BE2C (cell line): ENCODE data around the gene SLC4A7.

ENCODE experiments used
- DNase-seq: peaks from one replicate; pipeline ENCODE4 v3.0.0-alpha.2; 2020
- H3K27me3 ChIP-seq: fragments of 250-450 bp; sonication (Bioruptor Pico); 2 replicates; pipeline ENCODE4 v1.5.1; 2020; ENCODE audit warnings: mild to moderate bottlenecking
- H3K36me3 ChIP-seq: fragments of 250-450 bp; sonication (Bioruptor Pico); 2 replicates; pipeline ENCODE4 v1.5.1; 2020; ENCODE audit warnings: mild to moderate bottlenecking
- H3K4me1 ChIP-seq: fragments of 250-450 bp; sonication (Bioruptor Pico); 2 replicates; pipeline ENCODE4 v1.5.1; 2020
- H3K4me3 ChIP-seq: 2 replicates; pipeline ENCODE4 v1.5.1; 2011; ENCODE audit warnings: low read depth, low read length
- H3K9me3 ChIP-seq: fragments of 250-450 bp; sonication (Bioruptor Pico); 2 replicates; pipeline ENCODE4 v1.5.1; 2020
- CTCF ChIP-seq: IDR thresholded peaks from 2 replicates; pipeline ENCODE4 v1.5.1; 2012; ENCODE audit warnings: mild to moderate bottlenecking, low read depth, low read length

Gene SLC4A7

GRCh38 chr3:27345959-27346865 is 138.0 kb downstream of the SLC4A7 start:
- TF ChIP-seq CTCF, result no peak
- H3K9me3 ChIP-seq, result no peaks in the 10 kb centered on the region
- H3K4me3 ChIP-seq, result no peak overlapping the region
- H3K4me1 ChIP-seq, result no peaks in the 10 kb centered on the region
- H3K36me3 ChIP-seq, result no peaks in the 10 kb centered on the region
- H3K27me3 ChIP-seq, result no peaks in the 10 kb centered on the region
- DNase-seq, result no peak

GRCh38 chr3:27345493-27345892 is 138.7 kb downstream of the SLC4A7 start:
- Histone ChIP-seq H3K4me1 (no peaks in the 10 kb centered on the region), H3K4me3 (no peak overlapping the region), H3K9me3 (no peaks in the 10 kb centered on the region), H3K36me3 (no peaks in the 10 kb centered on the region), H3K27me3 (no peaks in the 10 kb centered on the region)
- TF ChIP-seq CTCF, result no peak
- no peak for DNase-seq

- Histone ChIP-seq H3K36me3 (no peaks in the 10 kb centered on the region), H3K9me3 (no peaks in the 10 kb centered on the region), H3K4me1 (no peaks in the 10 kb centered on the region), H3K27me3 (no peaks in the 10 kb centered on the region), H3K4me3 (no peak overlapping the region)
- no peak for DNase-seq
- no peak for TF ChIP-seq CTCF
Measured at GRCh38 chr3:27345045-27345444, 139.1 kb downstream of the SLC4A7 start.

- no peaks in the 10 kb centered on the region for H3K36me3 ChIP-seq
- H3K4me3 ChIP-seq, result no peak overlapping the region
Measured at GRCh38 chr3:27344192-27344591, 140.0 kb downstream of the SLC4A7 start.

GRCh38 chr3:27342267-27342666 is 141.9 kb downstream of the SLC4A7 start:
- DNase-seq, result no peak
- Histone ChIP-seq H3K4me3 (no peak overlapping the region), H3K9me3 (no peaks in the 10 kb centered on the region), H3K4me1 (no peaks in the 10 kb centered on the region), H3K27me3 (no peaks in the 10 kb centered on the region), H3K36me3 (no peaks in the 10 kb centered on the region)
- no peak for TF ChIP-seq CTCF

More at GRCh38 chr3:27344192-27344591, 140.0 kb downstream of the SLC4A7 start:
- Histone ChIP-seq H3K27me3 (no peaks in the 10 kb centered on the region), H3K4me1 (no peaks in the 10 kb centered on the region), H3K9me3 (no peaks in the 10 kb centered on the region)
- no peak for TF ChIP-seq CTCF
- DNase-seq, result no peak

- Histone ChIP-seq H3K9me3 (no peaks in the 10 kb centered on the region), H3K27me3 (no peaks in the 10 kb centered on the region), H3K36me3 (no peaks in the 10 kb centered on the region), H3K4me1 (no peaks in the 10 kb centered on the region), H3K4me3 (no peak overlapping the region)
- no peak for TF ChIP-seq CTCF
- no peak for DNase-seq
Measured at GRCh38 chr3:27340534-27340933, 143.7 kb downstream of the SLC4A7 start.
